GM12892 (cell line): ENCODE results near the gene ZNF749.

Experiments used
- POLR2A ChIP-seq: IDR thresholded peaks from 2 replicates; pipeline ENCODE4 v1.6.1; 2011; ENCODE audit warnings: low read depth, low read length, control low read depth
- POLR2AphosphoS5 ChIP-seq: IDR thresholded peaks from 2 replicates; pipeline ENCODE4 v1.6.1; 2011; ENCODE audit warnings: low read depth, low read length, control low read depth

GRCh38 chr19:57410877-57411671, 24.1 kb upstream of the ZNF749 start, which contains the start of gene ZNF17:
- TF ChIP-seq POLR2A, result peak; percentile 74
- TF ChIP-seq POLR2AphosphoS5, result peak; percentile 77
